H4 (cell line): ENCODE data around the gene APOE. TPM values are rescaled to one million over a fixed set of nuclear protein-coding genes. Genes with fewer than 3 reads are reported as not detected.

Experiments used
- DNase-seq: peaks from one replicate; pipeline ENCODE4 v3.0.0-alpha.2; 2015; ENCODE audit warnings: low spot score
- total RNA-seq: library from RNA; depleted of rRNA; stranded (reverse); fragments of >200 nt; shearing (Covaris generic); gene quantifications from 2 replicates; pipeline ENCODE4 v1.2.3, GENCODE V29; 2014; rRNA removed

Gene APOE
- total RNA-seq, 1 experiment from 2014 or later, result 0.75 TPM

GRCh38 chr19:44951179-44952159 lies 45.9 kb downstream of the APOE start:
- DNase-seq, result peak; percentile 48

- no peak for DNase-seq
These were observed 48.7 kb downstream of the APOE start for GRCh38 chr19:44954278-44954648.

- peak; percentile 90 for DNase-seq
These were observed 49.3 kb downstream of the APOE start, which contains the start of gene CLPTM1 for GRCh38 chr19:44954649-44955504. Gene CLPTM1, plus strand, starts transcription at chr19:44955380. Its CDS starts 16 bp downstream, at chr19:44955396.

- DNase-seq, result no peak
These were observed 50.2 kb downstream of the APOE start for GRCh38 chr19:44955505-44956439.

- no peak for DNase-seq
These were observed 51.9 kb downstream of the APOE start for GRCh38 chr19:44957526-44957925.

- no peak for DNase-seq
These were observed 52.5 kb downstream of the APOE start for GRCh38 chr19:44958090-44958489.

Other genes starting within 250 kb of the APOE start
- 0.23 and 1.0 TPM in 2 replicates for gene CEACAM19, start 234.3 kb upstream of the APOE start, total RNA-seq
- not detected in 2 replicates for gene CEACAM16, start 206.6 kb upstream of the APOE start, total RNA-seq
- gene BCL3, start 157.1 kb upstream of the APOE start, total RNA-seq, result 7.8 and 11.6 TPM in 2 replicates
- gene CBLC, start 127.9 kb upstream of the APOE start, total RNA-seq, result not detected in 2 replicates
- gene BCAM, start 96.7 kb upstream of the APOE start, total RNA-seq, result 5.8 and 6.2 TPM in 2 replicates
- 42.0 and 43.3 TPM in 2 replicates for gene NECTIN2, start 59.5 kb upstream of the APOE start, total RNA-seq
- gene TOMM40, start 14.5 kb upstream of the APOE start, total RNA-seq, result 59.0 and 68.6 TPM in 2 replicates
- gene APOC1, start 8.8 kb downstream of the APOE start, total RNA-seq, result not detected in 2 replicates
- not detected in 2 replicates for gene APOC4, start 36.4 kb downstream of the APOE start, total RNA-seq
- not detected in 2 replicates for gene APOC2, start 40.3 kb downstream of the APOE start, total RNA-seq
- gene CLPTM1, start 49.6 kb downstream of the APOE start, total RNA-seq, result 12.9 and 17.4 TPM in 2 replicates
- gene RELB, start 95.7 kb downstream of the APOE start, total RNA-seq, result 0.78 and 0.81 TPM in 2 replicates
- 17.6 and 20.4 TPM in 2 replicates for gene CLASRP, start 133.2 kb downstream of the APOE start, total RNA-seq
- gene ZNF296, start 170.7 kb downstream of the APOE start, total RNA-seq, result not detected in 2 replicates
- 23.5 and 27.5 TPM in 2 replicates for gene GEMIN7, start 173.5 kb downstream of the APOE start, total RNA-seq
- 8.0 and 13.2 TPM in 2 replicates for gene PPP1R37, start 187.4 kb downstream of the APOE start, total RNA-seq